ENCODE data around the gene VAT1.

GRCh38 chr17:42975265-42975664 lies 46.9 kb downstream of the VAT1 start:
- TF ChIP-seq, protein P1, sequence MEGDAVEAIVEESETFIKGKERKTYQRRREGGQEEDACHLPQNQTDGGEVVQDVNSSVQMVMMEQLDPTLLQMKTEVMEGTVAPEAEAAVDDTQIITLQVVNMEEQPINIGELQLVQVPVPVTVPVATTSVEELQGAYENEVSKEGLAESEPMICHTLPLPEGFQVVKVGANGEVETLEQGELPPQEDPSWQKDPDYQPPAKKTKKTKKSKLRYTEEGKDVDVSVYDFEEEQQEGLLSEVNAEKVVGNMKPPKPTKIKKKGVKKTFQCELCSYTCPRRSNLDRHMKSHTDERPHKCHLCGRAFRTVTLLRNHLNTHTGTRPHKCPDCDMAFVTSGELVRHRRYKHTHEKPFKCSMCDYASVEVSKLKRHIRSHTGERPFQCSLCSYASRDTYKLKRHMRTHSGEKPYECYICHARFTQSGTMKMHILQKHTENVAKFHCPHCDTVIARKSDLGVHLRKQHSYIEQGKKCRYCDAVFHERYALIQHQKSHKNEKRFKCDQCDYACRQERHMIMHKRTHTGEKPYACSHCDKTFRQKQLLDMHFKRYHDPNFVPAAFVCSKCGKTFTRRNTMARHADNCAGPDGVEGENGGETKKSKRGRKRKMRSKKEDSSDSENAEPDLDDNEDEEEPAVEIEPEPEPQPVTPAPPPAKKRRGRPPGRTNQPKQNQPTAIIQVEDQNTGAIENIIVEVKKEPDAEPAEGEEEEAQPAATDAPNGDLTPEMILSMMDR (IDR thresholded peaks at IDR 0.05): no peak
- TF ChIP-seq POLR2A (IDR thresholded peaks at IDR 0.05): no peak

Data from lower leg skin (tissue), 3 donors.